Activated CD8-positive, alpha-beta memory T cell treated with anti-CD3 and anti-CD28 coated beads, Interleukin-2, amount 50 U/mL, for 4 hours (primary cell): ENCODE measurements around the gene CCND2.
"Not testable (repeated sequence)": the region's sequence is repeated elsewhere in the genome, so short reads cannot be mapped to it uniquely, and the experiment has no call there.

ENCODE experiments used
- DNase-seq: peaks from one replicate; pipeline ENCODE4 v3.0.0-alpha.2; 2020

CCND2 gene

DNA sequence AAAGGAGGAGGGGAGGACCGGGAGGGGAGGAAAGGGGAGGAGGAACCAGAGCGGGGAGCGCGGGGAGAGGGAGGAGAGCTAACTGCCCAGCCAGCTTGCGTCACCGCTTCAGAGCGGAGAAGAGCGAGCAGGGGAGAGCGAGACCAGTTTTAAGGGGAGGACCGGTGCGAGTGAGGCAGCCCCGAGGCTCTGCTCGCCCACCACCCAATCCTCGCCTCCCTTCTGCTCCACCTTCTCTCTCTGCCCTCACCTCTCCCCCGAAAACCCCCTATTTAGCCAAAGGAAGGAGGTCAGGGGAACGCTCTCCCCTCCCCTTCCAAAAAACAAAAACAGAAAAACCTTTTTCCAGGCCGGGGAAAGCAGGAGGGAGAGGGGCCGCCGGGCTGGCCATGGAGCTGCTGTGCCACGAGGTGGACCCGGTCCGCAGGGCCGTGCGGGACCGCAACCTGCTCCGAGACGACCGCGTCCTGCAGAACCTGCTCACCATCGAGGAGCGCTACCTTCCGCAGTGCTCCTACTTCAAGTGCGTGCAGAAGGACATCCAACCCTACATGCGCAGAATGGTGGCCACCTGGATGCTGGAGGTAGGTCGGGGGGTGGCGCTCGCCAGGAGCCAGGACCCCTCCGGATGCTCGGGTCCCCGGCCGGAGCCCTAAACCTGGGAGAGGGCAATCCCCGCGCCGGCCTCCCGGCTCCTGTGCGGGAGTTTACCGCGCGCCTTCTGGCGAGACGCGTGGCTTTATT is at the start of gene CCND2:
CCND2 (plus strand) TSS at position 111 of the 744 bp plus-strand sequence; CDS start at position 390, 279 bp downstream.
- peak; percentile 77 for DNase-seq

DNA sequence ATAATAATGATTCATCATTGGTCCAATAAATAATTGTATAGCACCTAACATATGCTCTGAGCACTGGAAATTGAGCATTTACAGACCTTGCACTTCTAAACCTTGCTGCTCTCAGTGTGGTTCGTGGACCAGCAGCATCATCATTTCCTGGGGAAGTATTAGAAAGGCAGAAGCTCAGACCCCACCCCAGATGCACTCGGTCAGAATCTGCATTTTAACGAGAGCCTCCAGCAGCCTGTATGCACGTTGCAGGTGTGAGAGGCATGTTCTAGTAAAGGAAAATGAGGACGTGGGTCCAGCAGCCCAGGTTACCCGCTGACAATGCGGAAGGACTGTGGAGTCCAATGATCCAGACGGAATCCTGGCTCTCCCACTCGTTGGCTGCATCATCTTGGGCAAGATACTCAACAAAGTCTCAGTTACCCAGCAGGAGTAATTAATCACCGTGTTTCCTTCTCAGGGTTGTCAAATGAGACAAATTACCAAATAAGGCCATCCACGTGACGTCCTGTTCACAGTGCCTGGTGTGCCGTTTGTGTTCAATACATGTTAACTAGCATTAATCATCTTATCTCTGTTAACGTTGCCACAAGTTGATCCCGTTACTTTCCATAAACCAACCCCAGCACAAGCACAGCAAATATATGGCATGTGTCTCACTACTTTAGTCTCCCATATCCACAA is 49.2 kb upstream of the CCND2 start:
- DNase-seq, result no peak

DNA sequence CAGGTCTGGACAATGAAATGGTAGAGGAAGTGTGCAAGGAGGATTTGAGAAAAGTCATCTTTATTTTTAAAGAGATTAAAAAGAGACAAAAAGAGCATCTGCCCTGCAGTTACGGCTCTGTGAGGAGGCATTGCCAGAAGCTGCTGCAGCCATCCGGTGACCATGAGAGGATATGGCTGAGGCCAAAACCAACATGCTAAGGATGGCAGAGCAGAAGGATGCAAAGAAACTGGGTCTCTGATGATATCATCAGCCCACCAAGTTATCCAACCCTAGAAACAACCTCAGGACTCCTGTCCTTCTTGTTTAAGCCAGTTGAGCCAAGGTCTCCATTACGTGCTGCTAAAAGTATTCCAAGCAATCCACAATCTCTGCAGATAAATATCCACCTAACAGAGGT is 48.0 kb upstream of the CCND2 start:
- no peak for DNase-seq

DNA sequence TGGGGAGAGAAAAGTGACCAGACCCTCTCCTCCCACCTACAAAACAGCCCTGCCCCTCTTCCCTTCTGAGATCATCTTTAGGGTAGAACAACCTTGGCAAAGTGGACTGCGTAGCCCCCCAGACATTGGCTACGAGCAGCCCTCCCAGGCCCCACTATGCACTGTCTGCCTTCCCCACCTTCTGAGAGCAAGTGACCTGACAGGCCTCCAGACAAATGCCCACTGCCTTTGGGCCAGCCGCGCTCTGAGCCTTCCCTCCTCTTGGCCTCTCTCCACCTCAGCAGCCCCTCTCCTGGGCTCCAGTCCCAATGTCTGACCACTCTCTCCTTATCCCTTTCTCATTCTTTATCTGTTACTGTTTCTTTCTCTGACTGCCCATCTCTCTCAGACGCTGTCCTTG is 46.5 kb upstream of the CCND2 start:
- no peak for DNase-seq

DNA sequence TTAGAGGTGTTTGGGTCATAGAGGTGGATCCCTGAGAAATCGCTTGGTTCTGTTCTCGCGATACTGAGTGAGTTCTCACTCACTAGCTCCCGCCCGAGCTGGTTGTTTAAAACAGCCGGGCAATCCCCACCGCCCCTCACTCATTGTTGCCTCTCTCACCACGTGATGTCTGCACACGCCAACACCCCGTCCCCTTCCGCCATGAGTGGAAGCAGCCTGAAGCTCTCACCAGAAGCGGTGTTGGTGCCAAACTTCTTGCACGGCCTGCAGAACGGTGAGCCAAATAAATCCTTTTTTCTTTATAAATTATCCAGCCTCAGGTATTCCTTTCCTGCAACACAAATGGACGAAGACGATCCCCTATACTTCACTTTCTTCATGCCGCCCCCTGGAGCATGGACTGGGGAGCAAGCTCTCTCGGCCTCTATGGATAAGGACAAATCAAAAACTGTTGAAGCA is 45.4 kb upstream of the CCND2 start:
- no peak for DNase-seq

DNA sequence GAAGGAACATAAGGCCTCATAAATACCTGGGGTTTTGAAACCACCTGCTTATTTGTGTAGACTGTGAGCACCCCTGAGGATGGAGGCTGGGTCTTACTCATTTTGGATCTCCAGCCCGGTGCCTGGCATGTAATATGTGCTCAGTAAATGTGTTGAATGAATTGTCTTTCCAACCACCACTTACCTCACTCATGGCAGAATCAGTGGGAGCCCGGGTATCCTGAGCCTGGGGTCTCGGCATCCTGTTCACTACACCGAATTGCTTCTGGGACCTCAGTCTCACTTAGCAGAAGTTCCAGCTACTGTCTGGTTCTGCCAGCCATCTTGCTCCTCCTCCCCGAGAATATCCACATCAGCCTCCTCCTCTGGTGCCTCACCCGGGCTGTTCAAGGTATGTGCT is 43.0 kb upstream of the CCND2 start:
- DNase-seq, result no peak

DNA sequence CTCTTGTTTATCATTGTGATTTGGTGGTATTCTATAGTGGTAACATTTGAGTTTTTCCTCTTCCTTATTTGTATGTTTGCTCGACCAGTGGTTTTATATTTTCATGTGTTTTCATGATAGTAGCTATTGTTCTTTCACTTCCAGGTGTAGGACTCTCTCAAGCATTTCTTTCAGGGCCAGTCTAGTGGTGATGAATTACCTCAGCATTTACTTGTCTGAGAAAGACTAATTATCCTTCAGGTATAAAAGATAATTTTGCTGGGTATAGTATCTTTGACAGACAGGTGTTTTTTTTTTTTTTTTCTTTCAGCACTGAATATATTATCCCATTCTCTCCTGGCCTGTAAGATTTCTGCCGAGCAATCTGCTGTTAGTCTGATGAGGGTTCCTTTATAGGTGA is 35.0 kb upstream of the CCND2 start:
- DNase-seq, result no peak

DNA sequence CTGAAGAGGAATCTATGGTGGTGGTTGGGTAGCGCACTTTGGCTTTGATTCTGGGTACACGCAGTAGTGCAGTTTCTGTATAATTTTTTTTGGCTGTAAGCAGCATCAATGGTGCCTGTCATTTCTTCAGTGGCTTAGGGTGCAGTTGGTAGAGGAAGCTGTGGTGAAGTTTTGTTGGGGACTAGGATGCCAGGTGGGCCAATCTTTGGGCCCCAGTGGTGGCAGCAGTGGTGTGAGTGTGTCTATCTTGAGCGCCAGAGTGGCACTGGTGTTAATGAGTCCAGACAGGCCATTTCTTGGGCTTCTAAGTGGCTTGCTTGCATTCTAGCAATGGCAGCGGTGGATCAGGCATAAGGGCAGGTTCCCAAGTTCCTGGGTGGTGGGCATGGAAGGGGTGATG is 33.8 kb upstream of the CCND2 start:
- DNase-seq, result no peak

DNA sequence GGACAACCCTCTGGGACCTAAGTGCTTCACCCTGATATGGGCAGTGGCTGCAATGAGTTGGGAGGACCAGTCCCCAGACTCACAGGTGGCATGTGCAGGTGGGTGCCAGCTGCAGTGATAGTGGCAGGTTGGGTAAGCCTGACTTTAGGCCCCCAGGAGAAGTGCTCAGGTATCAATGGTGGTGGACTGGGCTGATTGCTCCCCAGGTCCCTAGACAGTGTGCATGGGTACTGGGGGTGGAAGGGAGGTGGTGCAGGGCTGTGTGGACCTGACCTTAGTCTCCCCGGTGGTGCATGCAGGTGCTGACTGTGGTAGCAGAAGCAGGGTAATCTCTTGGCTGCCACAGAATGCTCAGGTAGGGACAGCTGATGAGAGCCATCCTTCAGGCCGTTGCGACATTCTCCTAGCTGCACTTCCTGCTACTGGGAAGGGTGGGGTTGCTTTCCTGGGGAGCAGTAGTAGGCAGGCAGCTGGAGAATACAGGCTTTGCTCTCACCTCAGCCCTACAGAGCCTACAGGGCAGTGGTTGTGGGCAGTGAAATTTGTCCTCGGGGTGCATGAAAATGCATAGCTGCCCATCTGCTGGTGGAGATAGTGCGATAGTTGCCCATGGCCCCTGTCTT is 33.3 kb upstream of the CCND2 start:
- no peak for DNase-seq

DNA sequence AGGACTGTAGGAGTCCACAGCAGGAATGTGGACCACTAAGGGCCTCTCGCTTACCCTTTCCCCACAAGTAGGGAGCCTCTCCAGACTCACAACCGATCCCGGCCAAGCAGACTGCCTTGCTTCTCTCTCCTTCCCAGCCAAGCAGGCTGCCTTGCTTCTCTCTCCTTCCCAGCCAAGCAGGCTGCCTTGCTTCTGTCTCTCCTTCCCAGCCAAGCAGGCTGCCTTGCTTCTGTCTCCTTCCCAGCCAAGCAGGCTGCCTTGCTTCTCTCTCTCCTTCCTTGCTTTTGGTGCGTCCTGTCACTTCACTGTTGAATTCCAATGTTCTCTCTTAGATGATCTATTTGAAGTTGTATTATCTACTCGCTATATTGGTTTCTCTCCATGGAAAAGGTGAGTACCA is 32.6 kb upstream of the CCND2 start:
- no peak for DNase-seq

DNA sequence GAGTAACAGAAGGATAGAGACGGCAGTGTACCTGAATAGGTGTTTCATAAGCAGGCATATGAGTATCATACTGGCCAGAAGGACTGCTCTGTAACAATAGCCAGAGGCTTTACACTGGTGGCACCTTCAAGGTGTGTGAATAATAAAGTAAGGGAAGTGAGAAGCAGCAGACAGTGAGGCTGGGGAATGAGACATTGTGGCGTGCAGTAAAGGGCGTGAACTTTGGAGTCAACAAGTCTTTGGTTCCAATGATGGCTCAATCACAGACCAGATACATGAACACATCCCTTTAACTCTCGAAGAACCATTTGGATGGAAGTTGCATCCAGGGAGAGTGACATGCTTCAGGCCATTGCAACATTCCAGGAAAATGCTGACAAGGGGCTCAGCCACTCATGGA is 32.0 kb upstream of the CCND2 start:
- no peak for DNase-seq

DNA sequence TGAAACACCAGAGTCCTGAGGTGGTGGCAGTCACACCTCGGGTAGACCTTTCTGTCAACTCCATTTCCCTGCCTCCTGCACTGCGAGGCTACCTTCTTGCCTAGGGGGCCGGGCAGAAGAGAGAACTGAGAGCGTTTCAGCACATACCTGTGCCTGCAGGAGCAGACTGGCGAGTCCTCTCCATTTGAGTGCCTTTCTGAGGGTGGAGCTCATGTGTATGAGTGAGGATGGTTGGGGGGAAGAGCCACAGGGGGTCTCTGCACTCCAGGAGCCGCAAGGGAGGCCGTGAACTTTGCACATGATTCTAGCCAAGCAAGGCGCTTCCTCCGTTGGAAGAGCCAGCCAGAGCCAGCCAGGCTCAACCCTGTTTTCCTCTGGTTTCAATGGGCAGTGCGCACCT is 31.0 kb upstream of the CCND2 start:
- DNase-seq, result no peak

DNA sequence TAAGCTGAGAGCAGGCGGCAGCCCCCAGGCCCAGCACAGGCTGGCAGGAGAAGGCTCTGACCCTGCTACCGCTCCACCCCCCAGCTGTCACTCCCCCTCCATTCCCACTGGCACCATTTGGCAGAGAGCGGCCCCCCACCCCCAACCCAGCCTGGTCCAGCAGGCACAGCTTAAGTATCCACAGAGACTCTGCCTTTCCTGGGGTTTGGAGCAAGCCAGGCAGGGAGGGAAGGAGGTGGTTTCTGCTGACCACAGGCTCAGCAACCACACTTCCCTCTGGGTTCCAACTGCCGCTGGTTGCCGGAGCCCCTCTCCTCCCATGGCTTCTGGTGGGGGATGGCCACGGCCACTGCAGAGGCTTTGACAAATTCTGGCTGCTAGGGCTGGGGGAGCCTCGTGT is 30.5 kb upstream of the CCND2 start:
- DNase-seq, result no peak

DNA sequence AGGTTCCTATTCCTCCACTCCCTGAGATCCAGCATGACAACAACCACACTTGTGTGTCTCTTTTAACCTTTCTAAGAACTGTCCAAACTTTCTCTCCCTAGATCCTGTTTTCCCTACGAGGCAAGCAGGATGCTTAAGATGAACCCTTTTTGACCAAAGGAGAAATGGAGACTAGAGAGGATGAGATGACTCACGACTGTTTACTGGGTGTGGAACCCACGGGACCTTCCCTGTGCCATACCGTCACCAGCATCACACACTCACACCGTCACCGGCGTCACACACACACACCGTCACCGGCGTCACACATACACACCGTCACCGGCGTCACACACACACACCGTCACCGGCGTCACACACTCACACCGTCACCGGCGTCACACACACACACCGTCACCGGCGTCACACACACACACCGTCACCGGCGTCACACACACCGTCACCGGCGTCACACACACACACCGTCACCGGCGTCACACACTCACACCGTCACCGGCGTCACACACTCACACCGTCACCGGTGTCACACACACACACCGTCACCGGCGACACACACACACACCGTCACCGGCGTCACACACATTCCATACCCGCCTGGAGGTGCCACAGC is 30.0 kb upstream of the CCND2 start:
- not testable (repeated sequence) for DNase-seq

DNA sequence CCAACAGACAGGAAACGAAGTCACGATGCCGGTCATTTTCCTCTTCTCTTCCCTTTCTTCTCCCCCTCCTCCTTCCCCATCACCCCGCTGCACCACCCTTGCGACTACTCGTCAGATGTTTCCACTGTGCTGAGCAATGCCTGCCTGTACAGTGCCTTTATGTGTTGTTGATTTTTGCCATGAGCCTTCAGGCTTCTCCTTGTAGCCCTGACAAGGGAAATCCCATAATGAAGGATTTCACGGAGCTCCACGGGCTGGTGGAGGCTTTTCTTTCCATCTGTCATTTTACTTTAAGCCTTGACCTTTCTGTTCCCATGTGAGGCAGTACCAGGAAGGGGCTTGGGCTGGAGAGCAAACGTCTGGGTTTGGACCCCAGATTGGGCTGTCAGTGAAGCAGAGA is 28.7 kb upstream of the CCND2 start:
- DNase-seq, result no peak

DNA sequence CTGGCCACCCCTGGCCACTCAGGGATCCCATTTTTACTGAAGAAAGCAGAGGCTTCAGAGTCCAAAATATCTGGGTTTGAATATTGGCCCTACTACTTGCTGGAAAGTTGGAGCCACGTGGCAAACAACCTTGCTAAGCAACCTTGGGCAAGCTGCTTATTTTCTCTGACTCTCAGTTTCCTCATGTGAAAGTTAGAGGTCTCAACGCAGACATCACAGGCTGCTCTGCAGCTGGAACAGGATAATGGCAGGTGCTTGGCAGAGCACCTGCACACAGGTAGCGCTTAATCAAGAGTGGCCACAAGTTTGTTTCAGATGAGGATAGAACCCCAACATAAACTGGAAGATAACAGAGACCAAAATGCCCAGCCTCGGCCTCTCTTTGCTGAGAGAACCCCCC is 28.1 kb upstream of the CCND2 start:
- no peak for DNase-seq

DNA sequence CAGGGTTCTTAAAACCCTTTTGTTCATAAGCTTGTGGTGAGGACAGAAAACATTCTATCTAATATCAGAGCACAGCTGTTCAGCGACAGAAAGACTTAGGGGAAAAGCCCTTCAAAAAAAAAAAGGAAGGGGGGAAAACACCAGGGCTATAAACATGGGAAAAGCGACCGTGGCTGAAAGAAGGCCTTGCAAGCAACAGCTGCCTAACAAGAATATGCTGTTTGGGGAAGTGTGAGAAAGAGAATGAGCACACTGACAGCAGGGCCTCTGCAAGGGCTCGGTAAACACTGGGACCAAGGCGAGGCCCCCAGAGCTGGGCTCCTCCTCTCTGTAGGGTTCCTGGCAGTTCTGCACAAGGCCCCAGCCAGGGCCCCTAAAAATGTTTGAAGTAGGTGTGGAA is 27.4 kb upstream of the CCND2 start:
- no peak for DNase-seq

DNA sequence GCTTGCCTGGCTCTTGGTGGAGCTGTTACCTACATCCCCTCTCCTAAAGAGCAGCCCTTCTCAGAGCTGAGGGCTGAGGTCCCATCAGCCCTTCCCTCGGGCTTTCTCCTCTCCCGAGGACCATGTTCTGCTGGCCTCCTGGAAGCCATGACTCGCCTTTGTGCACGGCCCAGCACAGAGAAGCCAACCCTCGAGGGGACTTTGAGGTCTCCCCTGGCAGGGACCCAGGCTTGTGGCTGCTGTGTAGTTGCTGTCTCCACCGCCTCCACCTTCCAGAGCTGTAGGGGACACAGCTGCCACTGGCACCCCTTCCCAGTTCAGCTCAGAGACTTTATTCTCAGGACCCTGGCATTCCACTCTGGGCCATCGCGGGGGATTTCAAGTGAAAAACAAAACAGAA is 22.9 kb upstream of the CCND2 start:
- no peak for DNase-seq

DNA sequence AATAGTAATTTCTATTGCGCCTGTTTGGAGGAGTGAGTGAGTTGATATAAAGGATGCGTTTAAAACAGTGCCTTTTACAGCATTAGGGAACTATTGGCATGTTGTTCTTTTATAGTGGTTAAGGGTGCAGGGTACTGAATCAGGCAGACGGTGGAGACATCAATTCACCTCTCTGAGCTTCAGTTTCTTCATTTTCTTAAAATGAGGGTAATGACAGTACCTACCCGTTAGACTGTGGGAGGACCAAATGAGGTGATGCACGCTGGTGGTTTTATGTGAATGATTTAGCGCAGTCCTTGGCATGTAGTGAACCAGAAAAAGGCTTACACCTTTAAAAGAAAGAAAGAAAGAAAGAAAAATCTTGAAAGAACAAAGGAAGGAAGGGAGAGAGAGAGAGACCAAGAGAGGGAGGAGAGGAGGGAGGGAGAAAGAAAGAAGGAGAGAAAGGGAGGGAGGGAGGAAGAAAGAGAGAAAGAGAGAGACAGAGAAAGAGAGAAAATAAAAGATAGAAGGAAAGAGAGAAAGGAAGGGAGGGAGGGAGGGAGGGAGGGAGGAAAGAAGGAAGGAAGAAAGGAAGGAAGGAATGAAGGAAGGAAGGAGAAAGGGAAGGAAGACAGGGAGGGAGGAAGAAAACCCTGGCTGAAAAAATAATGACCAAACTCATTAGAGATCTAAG is 22.2 kb upstream of the CCND2 start:
- peak; percentile 41 for DNase-seq

DNA sequence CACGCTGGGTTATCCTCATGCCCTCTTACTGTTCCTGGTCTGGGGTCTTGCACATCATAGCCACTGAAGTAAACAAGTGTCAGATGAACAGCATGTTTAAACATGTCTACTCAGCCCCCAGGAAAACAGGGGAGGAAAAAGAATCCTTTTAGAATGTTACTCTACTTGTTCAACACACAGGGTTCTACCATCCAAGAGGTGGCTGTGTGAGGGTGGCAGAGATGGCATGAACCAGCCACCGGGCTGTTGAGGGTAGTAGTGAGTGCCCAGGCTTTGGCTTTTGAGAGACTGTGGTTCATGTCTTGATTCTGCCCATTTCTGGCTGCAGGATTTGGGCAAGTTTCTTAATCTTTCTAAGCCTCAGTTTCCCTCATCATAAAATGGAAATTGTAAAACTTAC is 21.6 kb upstream of the CCND2 start:
- no peak for DNase-seq

DNA sequence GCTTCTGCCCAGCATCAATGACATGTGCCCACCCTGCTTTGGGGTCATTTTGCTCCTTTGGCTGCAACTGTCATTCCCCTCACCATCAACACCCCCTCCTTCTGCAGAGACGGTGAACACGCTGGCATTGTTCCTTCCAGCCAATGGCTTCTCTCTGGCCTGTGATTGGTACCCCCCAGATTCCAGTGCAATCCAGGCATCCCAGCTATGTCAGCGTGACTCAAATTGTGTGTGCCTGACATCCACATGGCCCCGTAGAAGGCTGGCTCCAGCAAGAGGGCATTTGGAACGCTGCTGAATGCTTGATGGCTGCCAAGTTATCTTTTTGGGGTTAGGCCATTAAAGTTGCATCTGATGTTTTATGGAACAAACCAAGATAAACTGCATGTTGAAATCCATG is 21.0 kb upstream of the CCND2 start:
- no peak for DNase-seq

DNA sequence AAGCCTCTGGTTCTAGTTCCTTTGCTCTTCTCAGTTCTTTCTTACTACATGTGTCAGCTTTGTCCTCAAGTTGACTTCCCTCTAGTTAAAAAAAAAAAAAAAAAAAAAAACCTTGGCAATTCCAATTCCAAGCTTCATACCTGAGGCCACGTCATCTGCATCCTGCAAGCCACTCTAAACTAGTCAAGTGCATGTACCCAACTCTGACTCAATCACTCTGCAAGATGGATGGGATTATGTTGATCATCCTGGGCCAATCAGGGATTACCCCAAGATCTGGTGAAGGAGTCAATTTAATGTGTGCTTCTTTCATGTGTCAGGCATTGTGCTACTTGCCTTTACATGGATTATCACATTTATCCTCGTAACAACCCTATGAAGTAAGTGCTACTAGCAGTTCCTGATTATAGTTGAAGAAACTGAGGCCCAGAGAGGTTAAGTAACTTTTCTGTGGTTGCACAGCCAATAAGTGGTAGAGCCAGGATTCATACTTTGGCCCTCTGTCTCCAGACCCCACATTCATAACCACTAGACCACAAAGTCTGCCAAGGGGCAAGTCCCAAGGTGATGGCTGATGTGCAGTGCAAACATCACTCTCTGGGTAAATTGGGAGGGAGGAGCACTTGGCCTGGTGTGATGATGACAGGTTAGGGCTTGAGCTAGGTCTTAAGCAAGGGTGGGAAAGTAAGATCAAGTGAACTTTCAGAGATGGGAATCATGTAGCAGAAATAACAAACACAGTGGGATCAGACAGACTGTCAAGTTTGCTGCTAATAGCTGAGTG is 17.3 kb upstream of the CCND2 start:
- DNase-seq, result no peak
